HUES48 (cell line): ENCODE measurements around the gene MIF4GD.
"Not testable (repeated sequence)": the region's sequence is repeated elsewhere in the genome, so short reads cannot be mapped to it uniquely, and the experiment has no call there.

Experiments used
- H3K27ac ChIP-seq: one replicate; pipeline ENCODE4 v1.7.0; 2013; ENCODE audit warnings: low read depth, low read length, inconsistent platforms
- H3K27me3 ChIP-seq: 2 replicates; pipeline ENCODE4 v1.6.1; 2013; ENCODE audit warnings: mild to moderate bottlenecking, low read length; ENCODE audit not compliant: control insufficient read depth, insufficient read depth
- H3K36me3 ChIP-seq: 2 replicates; pipeline ENCODE4 v1.6.1; 2013; ENCODE audit warnings: low read length; ENCODE audit not compliant: control insufficient read depth, insufficient read depth
- H3K4me1 ChIP-seq: 2 replicates; pipeline ENCODE4 v1.6.1; 2013; ENCODE audit warnings: mild to moderate bottlenecking, low read length; ENCODE audit not compliant: control insufficient read depth, insufficient read depth
- H3K4me3 ChIP-seq: 2 replicates; pipeline ENCODE4 v1.5.1; 2013; ENCODE audit warnings: mild to moderate bottlenecking, low read depth, low read length
- H3K9ac ChIP-seq: 2 replicates; pipeline ENCODE4 v1.6.1; 2013; ENCODE audit warnings: mild to moderate bottlenecking, low read depth, low read length, moderate library complexity
- H3K9me3 ChIP-seq: 2 replicates; pipeline ENCODE4 v1.6.1; 2013; ENCODE audit warnings: low read length; ENCODE audit not compliant: control insufficient read depth, insufficient read depth

MIF4GD gene

DNA sequence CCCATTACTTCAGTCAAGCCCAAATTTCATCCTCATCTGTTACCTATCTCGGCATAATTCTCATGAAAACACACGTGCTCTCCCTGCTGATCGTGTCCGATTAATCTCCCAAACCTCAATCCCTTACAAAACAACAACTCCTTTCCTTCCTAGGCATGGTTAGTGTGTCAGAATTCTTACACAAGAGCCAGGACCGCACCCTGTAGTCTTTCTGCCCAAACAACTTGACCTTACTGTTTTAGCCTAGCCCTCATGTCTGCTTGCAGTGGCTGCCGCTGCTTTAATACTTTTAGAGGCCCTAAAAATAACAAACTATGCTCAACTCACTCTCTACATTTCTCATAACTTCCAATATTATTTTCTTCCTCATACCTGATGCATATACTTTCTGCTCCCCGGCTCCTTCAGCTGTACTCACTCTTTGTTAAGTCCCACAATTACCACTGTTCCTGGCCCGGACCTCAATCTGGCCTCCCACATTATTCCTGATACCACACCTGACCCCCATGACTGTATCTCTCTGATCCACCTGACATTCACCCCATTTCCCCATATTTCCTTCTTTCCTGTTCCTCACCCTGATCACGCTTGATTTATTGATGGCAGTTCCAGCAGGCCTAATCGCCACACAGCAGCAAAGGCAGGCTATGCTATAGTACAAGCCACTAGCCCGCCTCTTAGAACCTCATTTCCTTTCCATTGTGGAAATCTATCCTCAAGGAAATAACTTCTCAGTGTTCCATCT lies 14.9 kb downstream of the MIF4GD start:
- H3K9me3 ChIP-seq, H3K4me3 ChIP-seq, H3K9ac ChIP-seq, H3K27me3 ChIP-seq, H3K27ac ChIP-seq, H3K4me1 ChIP-seq, H3K36me3 ChIP-seq: not testable (repeated sequence)

- peaks cover 4% of the 10 kb centered on the region; the same call in 1 of the 2 replicates for H3K4me1 ChIP-seq
- no peaks in the 10 kb centered on the region for H3K27me3 ChIP-seq
- H3K4me3 ChIP-seq: no peak overlapping the region
- H3K9me3 ChIP-seq: no peaks in the 10 kb centered on the region
- no peak overlapping the region for H3K9ac ChIP-seq
- H3K27ac ChIP-seq: no peak overlapping the region
- peaks cover 3% of the 10 kb centered on the region; the same call in 1 of the 2 replicates for H3K36me3 ChIP-seq
These were observed 18.8 kb downstream of the MIF4GD start for GRCh38 chr17:75252039-75252816.

- Histone ChIP-seq H3K4me3 (no peak overlapping the region), H3K27ac (peak overlapping the region; percentile 20), H3K4me1 (peaks cover 4% of the 10 kb centered on the region; the same call in 1 of the 2 replicates)
These were observed 21.0 kb downstream of the MIF4GD start for GRCh38 chr17:75250009-75250471.

DNA sequence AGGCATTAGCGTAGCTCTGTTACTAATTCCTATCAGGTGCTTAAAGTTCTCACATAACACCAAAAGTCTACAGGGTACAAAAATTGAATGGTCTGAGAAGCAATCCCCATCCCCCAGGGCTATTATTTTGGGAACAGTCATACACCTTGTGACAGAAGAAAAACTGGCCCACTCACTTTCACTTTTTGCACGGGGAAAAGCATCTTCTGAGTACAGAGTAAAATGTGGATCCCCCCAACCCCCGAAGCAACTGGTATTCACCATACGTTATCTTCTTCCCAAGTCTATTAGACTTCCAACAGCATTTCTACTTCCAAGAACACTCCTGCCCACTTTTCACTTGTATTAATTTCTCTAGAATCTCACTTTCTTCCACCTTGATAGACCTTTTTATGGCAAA lies 21.5 kb downstream of the MIF4GD start:
- no peak overlapping the region for H3K9ac ChIP-seq
- no peak overlapping the region for H3K4me3 ChIP-seq
- no peaks in the 10 kb centered on the region for H3K27me3 ChIP-seq
- peak overlapping the region; percentile 20 for H3K27ac ChIP-seq
- peaks cover 24% of the 10 kb centered on the region for H3K36me3 ChIP-seq
- H3K4me1 ChIP-seq: peaks cover 4% of the 10 kb centered on the region; the same call in 1 of the 2 replicates
- H3K9me3 ChIP-seq: no peaks in the 10 kb centered on the region

More at GRCh38 chr17:75250009-75250471, 21.0 kb downstream of the MIF4GD start:
- Histone ChIP-seq H3K9ac (no peak overlapping the region), H3K27me3 (no peaks in the 10 kb centered on the region), H3K9me3 (no peaks in the 10 kb centered on the region), H3K36me3 (peaks cover 19% of the 10 kb centered on the region)

DNA sequence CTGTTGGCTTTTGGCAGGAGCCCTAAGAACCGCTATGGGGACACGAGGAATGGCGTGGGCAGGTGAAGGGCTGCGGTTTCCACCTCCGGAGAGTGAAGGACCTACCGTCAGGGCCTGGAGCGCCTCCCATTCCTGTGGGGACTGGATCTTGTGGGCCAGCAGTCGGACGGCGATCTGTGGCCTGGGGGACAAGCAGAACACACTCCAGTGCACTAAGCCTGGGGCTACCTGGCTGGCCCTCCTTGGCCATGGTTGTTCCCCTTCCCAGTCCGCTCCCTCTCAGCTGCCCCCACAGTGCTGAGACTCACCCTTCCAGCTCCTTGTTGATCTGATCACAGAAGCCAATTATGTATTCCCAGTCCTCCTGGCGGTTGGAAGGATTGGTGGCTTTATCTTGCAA lies 24.6 kb downstream of the MIF4GD start:
- no peaks in the 10 kb centered on the region for H3K27me3 ChIP-seq
- H3K27ac ChIP-seq: no peak overlapping the region
- H3K9me3 ChIP-seq: no peaks in the 10 kb centered on the region
- H3K4me3 ChIP-seq: no peak overlapping the region
- peaks cover 55% of the 10 kb centered on the region for H3K36me3 ChIP-seq
- H3K9ac ChIP-seq: no peak overlapping the region
- peaks cover 4% of the 10 kb centered on the region; the same call in 1 of the 2 replicates for H3K4me1 ChIP-seq

- Histone ChIP-seq H3K9ac (no peak overlapping the region), H3K36me3 (peaks cover 62% of the 10 kb centered on the region), H3K27me3 (no peaks in the 10 kb centered on the region), H3K27ac (no peak overlapping the region), H3K4me3 (no peak overlapping the region), H3K9me3 (no peaks in the 10 kb centered on the region), H3K4me1 (peaks cover 8% of the 10 kb centered on the region; the same call in 1 of the 2 replicates)
These were observed 26.0 kb downstream of the MIF4GD start for GRCh38 chr17:75245011-75245410.

DNA sequence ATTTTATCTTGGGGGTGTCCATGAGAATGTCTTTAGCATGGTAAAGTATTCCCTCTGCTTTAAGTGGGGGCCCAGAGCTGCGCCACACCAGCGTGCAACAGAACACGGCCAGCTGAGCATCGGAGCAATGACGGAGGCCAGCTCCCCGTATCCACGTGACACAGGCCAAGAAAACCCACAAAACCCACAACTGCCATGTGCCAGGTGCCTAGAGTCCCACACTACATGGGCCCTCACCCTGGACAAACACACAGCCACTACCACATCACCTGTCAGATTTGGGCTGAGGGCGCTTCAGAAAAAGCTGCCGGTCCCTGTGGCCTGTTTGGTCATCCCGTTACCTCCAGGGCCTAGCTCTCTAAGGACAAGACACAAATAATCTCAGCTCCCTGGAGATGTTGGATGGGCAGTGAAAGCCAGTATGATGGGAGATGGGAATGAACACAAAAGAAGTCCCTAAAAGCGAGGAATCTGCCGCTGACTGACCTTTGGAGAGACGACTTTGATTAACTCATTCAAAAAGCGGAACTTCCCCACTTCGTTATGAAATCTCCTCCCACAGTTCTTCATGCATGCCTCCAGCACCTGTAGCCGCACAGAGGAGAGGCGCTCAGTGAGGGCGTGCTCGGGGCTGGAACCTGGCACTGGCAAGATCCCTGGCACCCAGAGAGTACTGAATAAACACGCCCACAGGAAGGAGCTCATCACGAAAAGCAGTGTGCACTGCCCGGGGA lies 26.7 kb downstream of the MIF4GD start:
- H3K27me3 ChIP-seq: no peaks in the 10 kb centered on the region
- no peaks in the 10 kb centered on the region for H3K9me3 ChIP-seq
- no peak overlapping the region for H3K4me3 ChIP-seq
- H3K9ac ChIP-seq: no peak overlapping the region
- H3K36me3 ChIP-seq: peaks cover 67% of the 10 kb centered on the region
- no peak overlapping the region for H3K27ac ChIP-seq
- H3K4me1 ChIP-seq: peaks cover 4% of the 10 kb centered on the region; the same call in 1 of the 2 replicates

GRCh38 chr17:75242461-75243042 lies 28.5 kb downstream of the MIF4GD start:
- H3K27me3 ChIP-seq: no peaks in the 10 kb centered on the region
- peaks cover 4% of the 10 kb centered on the region; the same call in 1 of the 2 replicates for H3K4me1 ChIP-seq
- H3K9ac ChIP-seq: no peak overlapping the region
- H3K9me3 ChIP-seq: no peaks in the 10 kb centered on the region
- peaks cover 82% of the 10 kb centered on the region for H3K36me3 ChIP-seq
- H3K27ac ChIP-seq: no peak overlapping the region
- H3K4me3 ChIP-seq: no peak overlapping the region

DNA sequence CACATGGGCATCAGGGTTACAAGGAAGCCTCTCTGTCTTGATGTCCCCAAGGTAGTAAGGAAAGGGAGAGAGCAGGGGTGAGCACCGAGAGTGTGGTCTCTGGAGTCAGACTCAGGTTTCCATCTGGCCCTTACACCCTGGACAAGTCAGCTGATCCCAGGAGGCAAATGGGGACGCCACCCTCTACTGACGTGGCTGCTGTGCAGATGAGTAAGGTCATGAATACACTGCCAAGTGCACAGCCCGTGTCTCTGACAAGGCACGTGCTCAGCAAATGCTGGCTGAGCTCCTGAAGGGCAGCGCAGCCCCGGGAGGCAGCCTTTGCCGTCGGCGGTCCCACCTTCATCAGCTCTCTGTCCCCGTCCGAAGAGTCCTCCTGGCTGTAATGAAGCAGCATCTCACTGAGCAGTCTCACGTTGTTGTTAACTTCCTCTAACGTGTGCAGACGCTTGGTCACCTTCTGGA lies 29.0 kb downstream of the MIF4GD start:
- no peak overlapping the region for H3K4me3 ChIP-seq
- H3K4me1 ChIP-seq: peaks cover 4% of the 10 kb centered on the region; the same call in 1 of the 2 replicates
- H3K27me3 ChIP-seq: no peaks in the 10 kb centered on the region
- no peak overlapping the region for H3K27ac ChIP-seq
- no peak overlapping the region for H3K9ac ChIP-seq
- H3K9me3 ChIP-seq: no peaks in the 10 kb centered on the region
- peaks cover 85% of the 10 kb centered on the region for H3K36me3 ChIP-seq

GRCh38 chr17:75241502-75241901 lies 29.5 kb downstream of the MIF4GD start:
- H3K36me3 ChIP-seq: peaks cover 89% of the 10 kb centered on the region
- H3K4me1 ChIP-seq: peaks cover 4% of the 10 kb centered on the region; the same call in 1 of the 2 replicates
- no peaks in the 10 kb centered on the region for H3K9me3 ChIP-seq
- H3K27ac ChIP-seq: no peak overlapping the region
- H3K4me3 ChIP-seq: no peak overlapping the region
- no peaks in the 10 kb centered on the region for H3K27me3 ChIP-seq
- H3K9ac ChIP-seq: no peak overlapping the region
